Endothelial cell of umbilical vein (primary cell): ENCODE results near the gene LGI1. TPM values are rescaled to one million over a fixed set of nuclear protein-coding genes. Genes with fewer than 3 reads are reported as not detected.

Source experiments
- BruUV-seq: library from RNA; stranded (reverse); fragments of 400-500 nt; replicated peaks from 2 replicates; lab custom pipeline; 2021; lab: Mats Ljungman, UMichigan
- CTCF ChIA-PET: fragments of 300-600, 350-600 bp; sonication (Branson Sonifier 250); formaldehyde crosslinking; loops from one replicate; lab custom pipeline; 2021; ENCODE audit warnings: antibody characterized with exemption, inconsistent platforms; lab: Charles Lee
- POLR2A ChIA-PET: fragments of 300-600, 350-600 bp; sonication (Branson Sonifier 250); formaldehyde crosslinking; loops from one replicate; lab custom pipeline; 2021; ENCODE audit warnings: antibody characterized with exemption, inconsistent platforms; lab: Charles Lee
- DNase-seq: peaks from one replicate; pipeline ENCODE4 v3.0.0-alpha.2; 2011; ENCODE audit warnings: low read depth, low spot score
- FAIRE-seq: peaks from 2 replicates; lab custom pipeline; 2011; peaks lifted over from hg19 to GRCh38; lab: Jason Lieb, UNC
- H2AFZ ChIP-seq: 2 replicates; pipeline ENCODE4 v1.6.0; 2012; ENCODE audit warnings: low read depth, low read length, control low read depth, inconsistent platforms
- H3K27ac ChIP-seq: 2 replicates; pipeline ENCODE4 v1.5.1; 2011; ENCODE audit warnings: low read depth, mild to moderate bottlenecking, control low read depth, low read length, moderate library complexity; ENCODE audit not compliant: insufficient read depth
- H3K27me3 ChIP-seq, 2 experiments: 2 replicates each; pipeline versions ENCODE4 v1.6.0 to v1.6.1; 2011; ENCODE audit warnings: low read length in 2 of 2, mixed read lengths in 1 of 2; ENCODE audit not compliant: control insufficient read depth in 2 of 2, insufficient read depth in 2 of 2
- H3K36me3 ChIP-seq, 2 experiments: 2 replicates in 1 of 2; 3 replicates in 1 of 2; pipeline ENCODE4 v1.5.1; 2011; ENCODE audit warnings: low read length in 2 of 2, mild to moderate bottlenecking in 1 of 2, moderate library complexity in 1 of 2; ENCODE audit not compliant: control insufficient read depth in 2 of 2, insufficient read depth in 2 of 2; ENCODE audit errors: extremely low read depth in 1 of 2
- H3K4me1 ChIP-seq: 3 replicates; pipeline ENCODE4 v1.5.1; 2011; ENCODE audit warnings: mild to moderate bottlenecking, low read length; ENCODE audit not compliant: control insufficient read depth, insufficient read depth; ENCODE audit errors: extremely low read depth
- H3K4me2 ChIP-seq: 2 replicates; pipeline ENCODE4 v1.6.1; 2011; ENCODE audit warnings: low read length, control low read depth, mixed read lengths; ENCODE audit not compliant: insufficient read depth
- H3K4me3 ChIP-seq, 3 experiments: fragments of 200-600 bp in 1 of 3; sonication (generic), shearing (Covaris generic) in 1 of 3; replicated peaks in 1 of 3; 2 replicates each; pipeline ENCODE4 v1.5.1; 2011 to 2016; ENCODE audit warnings: control low read depth in 3 of 3, low read length in 3 of 3, mild to moderate bottlenecking in 2 of 3, inconsistent platforms in 1 of 3, low read depth in 1 of 3, moderate library complexity in 1 of 3; ENCODE audit not compliant: insufficient read depth in 1 of 3
- H3K79me2 ChIP-seq: 2 replicates; pipeline ENCODE4 v1.6.0; 2012; ENCODE audit warnings: low read length, inconsistent platforms; ENCODE audit not compliant: control insufficient read depth, insufficient read depth
- H3K9ac ChIP-seq: replicated peaks from 2 replicates; pipeline ENCODE3; 2011; ENCODE audit warnings: low read length, control low read depth; ENCODE audit not compliant: insufficient read depth; ENCODE audit errors: extremely low read depth
- H3K9me1 ChIP-seq: replicated peaks from 3 replicates; pipeline ENCODE4 v1.6.0; 2011; ENCODE audit warnings: mild to moderate bottlenecking, low read length; ENCODE audit not compliant: control insufficient read depth, insufficient read depth; ENCODE audit errors: extremely low read depth
- H3K9me3 ChIP-seq: replicated peaks from 2 replicates; pipeline ENCODE4 v1.5.1; 2012; ENCODE audit warnings: low read length, inconsistent platforms; ENCODE audit not compliant: control insufficient read depth, insufficient read depth
- H4K20me1 ChIP-seq: replicated peaks from 2 replicates; pipeline ENCODE3; 2011; ENCODE audit warnings: mild to moderate bottlenecking, low read length; ENCODE audit not compliant: control insufficient read depth, insufficient read depth; ENCODE audit errors: extremely low read depth
- EZH2 ChIP-seq: IDR thresholded peaks from 2 replicates; pipeline ENCODE4 v1.6.1; 2012; ENCODE audit warnings: borderline replicate concordance, low read depth, mild to moderate bottlenecking, moderate library complexity, low read length, inconsistent platforms; ENCODE audit not compliant: severe bottlenecking
- FOS ChIP-seq: IDR thresholded peaks from 2 replicates; pipeline ENCODE4 v1.6.1; 2011; ENCODE audit warnings: mild to moderate bottlenecking, low read length, moderate library complexity, borderline replicate concordance; ENCODE audit not compliant: insufficient read depth
- GATA2 ChIP-seq: IDR thresholded peaks from 2 replicates; pipeline ENCODE4 v1.7.0; 2011; ENCODE audit warnings: low read depth, mild to moderate bottlenecking, moderate library complexity, mixed read lengths, low read length; ENCODE audit not compliant: insufficient read length, insufficient read depth
- JUN ChIP-seq: IDR thresholded peaks from 2 replicates; pipeline ENCODE4 v1.6.1; 2011; ENCODE audit warnings: borderline replicate concordance, low read depth; ENCODE audit not compliant: insufficient read length, insufficient read depth
- MAX ChIP-seq: IDR thresholded peaks from 2 replicates; pipeline ENCODE4 v1.6.1; 2011; ENCODE audit not compliant: insufficient read depth, insufficient read length
- MYC ChIP-seq: IDR thresholded peaks from one replicate; pipeline ENCODE4 v1.6.1; 2011; ENCODE audit warnings: mild to moderate bottlenecking, low read depth, low read length
- POLR2A ChIP-seq: IDR thresholded peaks from 2 replicates; pipeline ENCODE4 v1.6.1; 2012; ENCODE audit warnings: low read depth, mild to moderate bottlenecking, control low read depth, low read length
- POLR2AphosphoS5 ChIP-seq: IDR thresholded peaks from 2 replicates; pipeline ENCODE4 v1.6.1; 2012; ENCODE audit warnings: low read depth, mild to moderate bottlenecking, control low read depth, low read length, moderate library complexity; ENCODE audit not compliant: insufficient read depth
- dilution Hi-C: fragments of 300-500 bp; cut with MboI; formaldehyde crosslinking; loops from one replicate; pipeline ENCODE4 v1.15.0; 2019; ENCODE audit warnings: low sequenced_read_pairs; ENCODE audit not compliant: extremely low pct_ligation_motif_present
- intact Hi-C: fragments of 100-400 bp; cut with micrococcal nuclease; formaldehyde crosslinking; loops from one replicate; pipeline ENCODE4 v1.10.0; 2022
- polyA plus RNA-seq, 4 experiments: library from polyadenylated mRNA; depleted of rRNA in 3 of 4; stranded (reverse) in 3 of 4; unstranded in 1 of 4; fragments of >200 nt; gene quantifications; 2 replicates each; pipeline versions ENCODE4 v1.2.1 to v1.2.3, GENCODE V29; 2011 to 2012; ENCODE audit warnings: missing spikeins in 1 of 4
- total RNA-seq: library from RNA; stranded (reverse); gene quantifications from 2 replicates; pipeline ENCODE4 v1.2.3, GENCODE V29; 2021
- TF ChIP-seq, protein P1 (sequence below), 2 donors: IDR thresholded peaks; 1 replicate in 1 of 2; 2 replicates in 1 of 2; pipeline ENCODE4 v1.5.1; 2011; ENCODE audit warnings: low read length in 2 of 2, mild to moderate bottlenecking in 2 of 2, moderate library complexity in 2 of 2, control low read depth in 1 of 2, inconsistent platforms in 1 of 2, low read depth in 1 of 2; ENCODE audit not compliant: insufficient read depth in 1 of 2; ENCODE audit errors: extremely low read depth in 1 of 2

The LGI1 gene
- total and polyA plus RNA-seq, 2 donors (not counting 3 experiments of a cell fraction or from before 2014, with no cell fraction given) = not detected

DNA sequence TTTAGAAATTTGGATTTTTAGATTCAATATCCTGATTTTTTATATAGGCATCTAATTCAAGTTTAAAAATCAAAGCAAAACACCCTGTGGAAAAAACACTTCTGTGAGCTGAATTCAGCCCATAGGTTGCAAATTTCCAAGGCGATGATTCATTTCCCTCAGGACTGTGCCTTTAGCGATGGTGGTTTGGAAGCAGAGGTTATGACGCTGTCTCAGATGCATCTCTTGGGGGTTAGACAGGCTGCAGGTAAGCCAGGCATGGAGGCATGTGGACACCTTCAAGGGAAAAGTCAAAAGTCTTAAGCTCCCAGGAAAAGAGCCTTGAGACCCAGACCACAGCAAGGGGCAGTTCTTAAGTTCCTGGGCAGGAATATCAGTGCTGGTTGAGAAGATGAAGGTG, 45.8 kb upstream of the LGI1 start:
- no peak overlapping the region for H3K4me3 ChIP-seq
- DNase-seq (no peak), FAIRE-seq (no peak)
- intact Hi-C loops (no loop called here), dilution Hi-C loops (no loop called here)
- H3K79me2 ChIP-seq = no peaks in the 10 kb centered on the region
- no peaks in the 10 kb centered on the region for H3K9me3 ChIP-seq
- no TSS peak for BruUV-seq
- H3K36me3 ChIP-seq = no peaks in the 10 kb centered on the region
- no peaks in the 10 kb centered on the region for H3K9me1 ChIP-seq
- H3K27me3 ChIP-seq = peaks cover 0 to 12% of the 10 kb centered on the region in 2 experiments
- no peaks in the 10 kb centered on the region for H3K4me1 ChIP-seq
- no peak overlapping the region for H3K4me2 ChIP-seq
- H3K27ac ChIP-seq = no peak overlapping the region
- no peak for TF ChIP-seq POLR2AphosphoS5
- no peak for TF ChIP-seq FOS
- no peak for TF ChIP-seq GATA2
- TF ChIP-seq POLR2A = no peak
- no peak for TF ChIP-seq MYC
- TF ChIP-seq JUN = no peak
- TF ChIP-seq, protein P1, sequence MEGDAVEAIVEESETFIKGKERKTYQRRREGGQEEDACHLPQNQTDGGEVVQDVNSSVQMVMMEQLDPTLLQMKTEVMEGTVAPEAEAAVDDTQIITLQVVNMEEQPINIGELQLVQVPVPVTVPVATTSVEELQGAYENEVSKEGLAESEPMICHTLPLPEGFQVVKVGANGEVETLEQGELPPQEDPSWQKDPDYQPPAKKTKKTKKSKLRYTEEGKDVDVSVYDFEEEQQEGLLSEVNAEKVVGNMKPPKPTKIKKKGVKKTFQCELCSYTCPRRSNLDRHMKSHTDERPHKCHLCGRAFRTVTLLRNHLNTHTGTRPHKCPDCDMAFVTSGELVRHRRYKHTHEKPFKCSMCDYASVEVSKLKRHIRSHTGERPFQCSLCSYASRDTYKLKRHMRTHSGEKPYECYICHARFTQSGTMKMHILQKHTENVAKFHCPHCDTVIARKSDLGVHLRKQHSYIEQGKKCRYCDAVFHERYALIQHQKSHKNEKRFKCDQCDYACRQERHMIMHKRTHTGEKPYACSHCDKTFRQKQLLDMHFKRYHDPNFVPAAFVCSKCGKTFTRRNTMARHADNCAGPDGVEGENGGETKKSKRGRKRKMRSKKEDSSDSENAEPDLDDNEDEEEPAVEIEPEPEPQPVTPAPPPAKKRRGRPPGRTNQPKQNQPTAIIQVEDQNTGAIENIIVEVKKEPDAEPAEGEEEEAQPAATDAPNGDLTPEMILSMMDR (IDR thresholded peaks at IDR 0.05; ENCODE audit: extremely low read depth in 1 of 2, insufficient read depth in 1 of 2, low read depth in 1 of 2, low read length in 2 of 2) = no peak
- TF ChIP-seq EZH2 = no peak
- no peak for TF ChIP-seq MAX
- H2AFZ ChIP-seq = no peak overlapping the region
- no peak overlapping the region for H3K9ac ChIP-seq
- POLR2A ChIA-PET = no interaction called here
- no peaks in the 10 kb centered on the region for H4K20me1 ChIP-seq
- CTCF ChIA-PET = interaction anchor here (1.2 to 1.8 kb wide), 2 partner anchors 9 to 34 kb away, joined by 3 to 5 read pairs; partner anchors contain the start of gene FRA10AC1
